ENCODE results near the gene MIGA2.

- no peak for TF ChIP-seq MAZ (IDR thresholded peaks at IDR 0.05; ENCODE audit: borderline replicate concordance, low read depth, low read length)
- no peak for TF ChIP-seq ELK1 (IDR thresholded peaks at IDR 0.05; ENCODE audit: low read depth, low read length)
Observed at GRCh38 chr9:129008469-129008965, 27.9 kb upstream of the MIGA2 start.

Measured in A549 (cell line).